CD14-positive monocyte (primary cell): Measurements from ENCODE around the gene ACAP3. TPM values are rescaled to one million over a fixed set of nuclear protein-coding genes. Genes with fewer than 3 reads are reported as not detected.
A peak's percentile ranks its signal among the peaks of the same experiment; 100 is the strongest.

Experiments
- DNase-seq, 3 donors: peaks; one replicate each; pipeline ENCODE4 v3.0.0-alpha.2; 2011 to 2022
- H2AFZ ChIP-seq: 2 replicates; pipeline ENCODE4 v1.6.0; 2012; ENCODE audit warnings: mild to moderate bottlenecking, low read depth, low read length, inconsistent platforms; ENCODE audit not compliant: insufficient read depth, poor library complexity, severe bottlenecking
- H3K27ac ChIP-seq, 2 donors: 1 replicate in 1 of 2; 2 replicates in 1 of 2; pipeline ENCODE4 v1.5.1; 2012 to 2013; ENCODE audit warnings: low read length in 2 of 2, control low read depth in 1 of 2, inconsistent platforms in 1 of 2, low read depth in 1 of 2, mild to moderate bottlenecking in 1 of 2
- H3K27me3 ChIP-seq, 2 donors: one replicate each; pipeline versions ENCODE4 v1.6.0 to v1.6.1; 2011 to 2013; ENCODE audit warnings: low read length in 2 of 2; ENCODE audit not compliant: control insufficient read depth in 2 of 2, insufficient read depth in 2 of 2
- H3K36me3 ChIP-seq, 2 donors: replicated peaks in 1 of 2; 1 replicate in 1 of 2; 2 replicates in 1 of 2; pipeline versions ENCODE4 v1.5.1 to v1.6.1; 2012 to 2013; ENCODE audit warnings: low read length in 2 of 2, control low read depth in 1 of 2, inconsistent platforms in 1 of 2, mild to moderate bottlenecking in 1 of 2; ENCODE audit not compliant: insufficient read depth in 2 of 2, control insufficient read depth in 1 of 2
- H3K4me1 ChIP-seq, 2 donors: 1 replicate in 1 of 2; 2 replicates in 1 of 2; pipeline versions ENCODE4 v1.5.1 to v1.6.1; 2012 to 2013; ENCODE audit warnings: low read length in 2 of 2, control low read depth in 1 of 2, inconsistent platforms in 1 of 2, mild to moderate bottlenecking in 1 of 2, moderate library complexity in 1 of 2; ENCODE audit not compliant: insufficient read depth in 2 of 2, control insufficient read depth in 1 of 2
- H3K4me2 ChIP-seq: replicated peaks from 2 replicates; pipeline ENCODE3; 2012; ENCODE audit warnings: low read length, moderate library complexity, mild to moderate bottlenecking; ENCODE audit not compliant: poor library complexity, severe bottlenecking; ENCODE audit errors: extremely low read depth
- H3K4me3 ChIP-seq, 3 experiments: fragments of 200-600 bp in 1 of 3; sonication (generic) in 1 of 3; replicated peaks in 1 of 3; 1 replicate in 2 of 3; 2 replicates in 1 of 3; pipeline ENCODE4 v1.5.1; 2011 to 2013; ENCODE audit warnings: low read length in 3 of 3, mild to moderate bottlenecking in 3 of 3, control low read depth in 2 of 3, low read depth in 2 of 3, inconsistent platforms in 1 of 3, moderate library complexity in 1 of 3
- H3K79me2 ChIP-seq: 2 replicates; pipeline ENCODE4 v1.6.0; 2012; ENCODE audit warnings: mild to moderate bottlenecking, control low read depth, inconsistent platforms, low read length, moderate library complexity; ENCODE audit not compliant: insufficient read depth
- H3K9ac ChIP-seq: 2 replicates; pipeline ENCODE4 v1.6.0; 2017; ENCODE audit warnings: low read length, mild to moderate bottlenecking; ENCODE audit not compliant: insufficient read depth, poor library complexity, severe bottlenecking
- H3K9me3 ChIP-seq, 2 donors: replicated peaks in 1 of 2; 1 replicate in 1 of 2; 2 replicates in 1 of 2; pipeline versions ENCODE4 v1.5.1 to v1.6.1; 2012 to 2013; ENCODE audit warnings: low read length in 2 of 2, control low read depth in 1 of 2; ENCODE audit not compliant: control insufficient read depth in 1 of 2, insufficient read depth in 1 of 2
- H4K20me1 ChIP-seq: 2 replicates; pipeline ENCODE4 v1.6.0; 2012; ENCODE audit warnings: mild to moderate bottlenecking, low read length, control low read depth, moderate library complexity; ENCODE audit not compliant: insufficient read depth
- H3K27ac Mint-ChIP-seq, 7 donors: one replicate each; pipeline ENCODE4 v1.8.0; 2020; ENCODE audit warnings: mild to moderate bottlenecking in 7 of 7, mixed read lengths in 7 of 7, moderate library complexity in 6 of 7, inconsistent platforms in 2 of 7
- H3K27me3 Mint-ChIP-seq, 3 donors: one replicate each; pipeline ENCODE4 v1.8.0; 2021 to 2022; ENCODE audit warnings: low read depth in 3 of 3, mild to moderate bottlenecking in 3 of 3, mixed read lengths in 3 of 3, moderate library complexity in 3 of 3, inconsistent platforms in 1 of 3
- H3K36me3 Mint-ChIP-seq, 2 donors: one replicate each; pipeline ENCODE4 v1.8.0; 2020; ENCODE audit warnings: mixed read lengths in 2 of 2, inconsistent platforms in 1 of 2, mild to moderate bottlenecking in 1 of 2
- H3K4me1 Mint-ChIP-seq: one replicate; pipeline ENCODE4 v1.8.0; 2020; ENCODE audit warnings: mild to moderate bottlenecking, mixed read lengths
- H3K4me3 Mint-ChIP-seq, 2 donors: one replicate each; pipeline ENCODE4 v1.8.0; 2020; ENCODE audit warnings: mild to moderate bottlenecking in 2 of 2, mixed read lengths in 2 of 2, moderate library complexity in 1 of 2
- H3K9me3 Mint-ChIP-seq, 7 donors: one replicate each; pipeline ENCODE4 v1.8.0; 2020 to 2022; ENCODE audit warnings: mixed read lengths in 7 of 7, mild to moderate bottlenecking in 6 of 7, moderate library complexity in 6 of 7, inconsistent platforms in 2 of 7
- CTCF ChIP-seq: fragments of 200-600 bp; IDR thresholded peaks from one replicate; pipeline ENCODE4 v1.8.0; 2022; ENCODE audit warnings: antibody characterized with exemption, mild to moderate bottlenecking
- WGBS: methylation state at CpG from one replicate; pipeline ENCODE4 v1.1.5; 2013; ENCODE audit warnings: missing lambda C conversion rate; ENCODE audit not compliant: insufficient coverage; 5-methylcytosine and 5-hydroxymethylcytosine counted together
- intact Hi-C, 2 donors: fragments of 100-400 bp; cut with micrococcal nuclease; formaldehyde crosslinking; loops; one replicate each; pipeline versions ENCODE4 v1.15.0 to v1.15.1; 2023
- polyA plus RNA-seq, 3 donors: library from polyadenylated mRNA; depleted of rRNA in 1 of 3; unstranded in 2 of 3; stranded (reverse) in 1 of 3; fragments of 300-500 nt in 2 of 3; fragments of >200 nt in 1 of 3; fragmentation: Illumina TruSeq in 2 of 3; gene quantifications; 1 replicate in 2 of 3; 2 replicates in 1 of 3; pipeline ENCODE4 v1.2.3, GENCODE V29; 2012 to 2021

ACAP3 gene
- polyA plus RNA-seq, 3 donors, result 3.5 to 132 (median 4.0) TPM

- peaks cover 0 to 5% of the 10 kb centered on the region in 2 donors for H3K36me3 Mint-ChIP-seq
- H3K27ac ChIP-seq, result no peak overlapping the region
- H4K20me1 ChIP-seq, result peaks cover 38% of the 10 kb centered on the region
- no peaks in the 10 kb centered on the region for H3K36me3 ChIP-seq
- peak overlapping the region; percentile 91 for H3K4me2 ChIP-seq
- peak overlapping the region; percentile 81 to 85 for H3K4me3 Mint-ChIP-seq
- H3K4me3 ChIP-seq, result peak overlapping the region in 2 of 3 experiments; percentile 32 to 76
- H3K9me3 ChIP-seq, result no peaks in the 10 kb centered on the region
- H3K27ac Mint-ChIP-seq, result peak overlapping the region in 4 of 7 donors; percentile 35 to 89 (median 76)
- peak overlapping the region; percentile 76 for H3K9ac ChIP-seq
- peaks cover 11 to 17% of the 10 kb centered on the region in 2 donors for H3K4me1 ChIP-seq
- WGBS, result 64% methylated on average over 20 of the region's 26 CpGs
- H3K27me3 ChIP-seq, result peaks cover 0 to 14% of the 10 kb centered on the region in 2 donors
- H3K27me3 Mint-ChIP-seq, result peaks cover 14 to 27% (median 17%) of the 10 kb centered on the region in 3 donors
- H3K4me1 Mint-ChIP-seq, result peaks cover 16% of the 10 kb centered on the region
- TF ChIP-seq CTCF, result no peak
- H2AFZ ChIP-seq, result peak overlapping the region; percentile 65
- no peak for DNase-seq
- intact Hi-C loops, result no loop called here
- peaks cover 0 to 6% (median 0%) of the 10 kb centered on the region in 7 donors for H3K9me3 Mint-ChIP-seq
- H3K79me2 ChIP-seq, result peaks cover 28% of the 10 kb centered on the region
Measured at GRCh38 chr1:1347663-1348419, 40.1 kb upstream of the ACAP3 start.

- no peak overlapping the region for H2AFZ ChIP-seq
- Mint-ChIP-seq H3K27me3 (peaks cover 6 to 20% (median 10%) of the 10 kb centered on the region in 3 donors), H3K27ac (no peak overlapping the region), H3K4me1 (peaks cover 16% of the 10 kb centered on the region), H3K9me3 (peaks cover 0 to 2% (median 0%) of the 10 kb centered on the region in 7 donors), H3K36me3 (peaks cover 0 to 1% of the 10 kb centered on the region in 2 donors), H3K4me3 (peak overlapping the region in 1 of 2 donors; percentile 81)
- no peak overlapping the region for H3K9ac ChIP-seq
- intact Hi-C loops, result no loop called here
- H3K4me1 ChIP-seq, result peaks cover 11 to 17% of the 10 kb centered on the region in 2 donors
- peak overlapping the region; percentile 91 for H3K4me2 ChIP-seq
- no peaks in the 10 kb centered on the region for H3K36me3 ChIP-seq
- WGBS, result 95% methylated on average over 9 of the region's 10 CpGs
- peaks cover 0 to 7% of the 10 kb centered on the region in 2 donors for H3K27me3 ChIP-seq
- H4K20me1 ChIP-seq, result peaks cover 43% of the 10 kb centered on the region
- H3K9me3 ChIP-seq, result no peaks in the 10 kb centered on the region
- no peak for TF ChIP-seq CTCF
- H3K4me3 ChIP-seq, result no peak overlapping the region
- DNase-seq, result no peak
- no peak overlapping the region for H3K27ac ChIP-seq
- H3K79me2 ChIP-seq, result peaks cover 28% of the 10 kb centered on the region
Measured at GRCh38 chr1:1347026-1347595, 39.4 kb upstream of the ACAP3 start.
